HCT116 (cell line): Measurements from ENCODE around the gene TMCC1. TPM values are rescaled to one million over a fixed set of nuclear protein-coding genes. Genes with fewer than 3 reads are reported as not detected.

Experiments
- ATAC-seq: fragments of 200-7000 bp; cut with Tn5 transposase; 2 replicates; pipeline ENCODE4 v1.9.1; 2020; ENCODE audit warnings: mild to moderate bottlenecking, moderate library complexity
- BruUV-seq: library from RNA; stranded (reverse); fragments of 400-500 nt; replicated peaks from 2 replicates; lab custom pipeline; 2021; lab: Mats Ljungman, UMichigan
- CTCF ChIA-PET: fragments of 300-600 bp; sonication (Branson Sonifier 250); formaldehyde crosslinking; loops from one replicate; lab custom pipeline; 2021; ENCODE audit warnings: antibody characterized with exemption; lab: Charles Lee
- POLR2A ChIA-PET: fragments of 300-600, 350-600 bp; sonication (Branson Sonifier 250); formaldehyde crosslinking; loops from one replicate; lab custom pipeline; 2021; ENCODE audit warnings: antibody characterized with exemption; lab: Charles Lee
- RAD21 ChIA-PET, 2 experiments: fragments of 300-600 bp; sonication (Branson Sonifier 250); formaldehyde crosslinking; loops; one replicate each; lab custom pipeline; 2023; ENCODE audit warnings: low total read pairs in 2 of 2; ENCODE audit not compliant: uncharacterized antibody in 2 of 2, unreplicated experiment in 2 of 2, low non-redundant PET in 1 of 2; lab: Charles Lee
- DNase-seq: peaks from one replicate; pipeline ENCODE4 v3.0.0-alpha.2; 2010; ENCODE audit warnings: low read depth, low spot score
- H2AFZ ChIP-seq: fragments of 200-600 bp; shearing (Covaris generic), sonication (generic); 2 replicates; pipeline ENCODE4 v1.6.1; 2017; ENCODE audit warnings: low read depth, mixed run types, mixed read lengths, antibody characterized with exemption, low read length; ENCODE audit not compliant: poor library complexity, severe bottlenecking
- H3K27ac ChIP-seq: 2 replicates; pipeline ENCODE4 v1.5.1; 2012; ENCODE audit warnings: low read depth, low read length
- H3K27me3 ChIP-seq: fragments of 200-600 bp; sonication (generic); 2 replicates; pipeline ENCODE4 v1.6.1; 2016; ENCODE audit warnings: mixed run types, low read length, mixed read lengths; ENCODE audit not compliant: insufficient read depth
- H3K36me3 ChIP-seq, 2 experiments: fragments of 200-500 bp in 1 of 2; fragments of 200-600 bp in 1 of 2; sonication (Bioruptor generic) in 1 of 2; sonication (generic) in 1 of 2; 2 replicates each; pipeline versions ENCODE4 v1.5.1 to v1.6.1; 2014 to 2016; ENCODE audit warnings: low read length in 2 of 2, inconsistent platforms in 1 of 2, mixed read lengths in 1 of 2, mixed run types in 1 of 2; ENCODE audit not compliant: insufficient read depth in 2 of 2, control insufficient read depth in 1 of 2
- H3K4me1 ChIP-seq, 2 experiments: fragments of 200-600 bp in 1 of 2; sonication (generic) in 1 of 2; 2 replicates each; pipeline versions ENCODE4 v1.5.1 to v1.6.1; 2012 to 2017; ENCODE audit warnings: low read length in 2 of 2, inconsistent platforms in 1 of 2, mild to moderate bottlenecking in 1 of 2, mixed read lengths in 1 of 2, mixed run types in 1 of 2, moderate library complexity in 1 of 2; ENCODE audit not compliant: insufficient read depth in 2 of 2, control insufficient read depth in 1 of 2
- H3K4me2 ChIP-seq: fragments of 200-600 bp; sonication (generic); 2 replicates; pipeline ENCODE4 v1.6.1; 2017; ENCODE audit warnings: mixed run types, low read length, mixed read lengths
- H3K4me3 ChIP-seq, 2 experiments: fragments of 200-600 bp in 1 of 2; sonication (generic) in 1 of 2; replicated peaks in 1 of 2; 2 replicates each; pipeline ENCODE4 v1.5.1; 2011 to 2016; ENCODE audit warnings: low read length in 2 of 2, control low read depth in 1 of 2, low read depth in 1 of 2, mild to moderate bottlenecking in 1 of 2, mixed read lengths in 1 of 2, mixed run types in 1 of 2
- H3K79me2 ChIP-seq: fragments of 200-600 bp; sonication (generic); 2 replicates; pipeline ENCODE4 v1.6.1; 2017; ENCODE audit warnings: mild to moderate bottlenecking, mixed run types, low read length, moderate library complexity, mixed read lengths; ENCODE audit not compliant: insufficient read depth
- H3K9ac ChIP-seq: fragments of 200-600 bp; sonication (generic); 2 replicates; pipeline ENCODE4 v1.6.1; 2016; ENCODE audit warnings: low read length, mixed read lengths
- H3K9me2 ChIP-seq: fragments of 200-600 bp; sonication (generic), shearing (Covaris generic); 2 replicates; pipeline ENCODE4 v1.6.1; 2017; ENCODE audit warnings: mixed run types, mild to moderate bottlenecking, moderate library complexity; ENCODE audit not compliant: insufficient read depth
- H3K9me3 ChIP-seq, 2 experiments: fragments of 200-500 bp in 1 of 2; fragments of 200-600 bp in 1 of 2; sonication (Bioruptor generic) in 1 of 2; sonication (generic) in 1 of 2; 2 replicates each; pipeline ENCODE4 v1.6.1; 2014 to 2017; ENCODE audit warnings: low read length in 2 of 2, mixed read lengths in 2 of 2, inconsistent platforms in 1 of 2, low read depth in 1 of 2, mild to moderate bottlenecking in 1 of 2, mixed run types in 1 of 2, moderate library complexity in 1 of 2; ENCODE audit not compliant: control insufficient read depth in 1 of 2, insufficient read depth in 1 of 2
- H4K20me1 ChIP-seq: fragments of 200-600 bp; sonication (generic), shearing (Covaris generic); 2 replicates; pipeline ENCODE4 v1.6.1; 2017; ENCODE audit warnings: mixed run types, mild to moderate bottlenecking, moderate library complexity; ENCODE audit not compliant: insufficient read depth
- ATF3 ChIP-seq: IDR thresholded peaks from 2 replicates; pipeline ENCODE4 v1.6.1; 2012
- CTCF ChIP-seq, 3 experiments: fragments of 200-600 bp in 1 of 3; sonication (generic) in 1 of 3; IDR thresholded peaks in 2 of 3; conservative IDR thresholded peaks in 1 of 3; 2 replicates each; pipeline ENCODE4 v1.5.1; 2012 to 2017; ENCODE audit warnings: low read depth in 2 of 3, low read length in 2 of 3, antibody characterized with exemption in 1 of 3, borderline replicate concordance in 1 of 3, control low read depth in 1 of 3, mild to moderate bottlenecking in 1 of 3, mixed read lengths in 1 of 3, mixed run types in 1 of 3, moderate library complexity in 1 of 3; ENCODE audit not compliant: insufficient read depth in 1 of 3
- EGR1 ChIP-seq: IDR thresholded peaks from 2 replicates; pipeline ENCODE4 v1.6.1; 2012; ENCODE audit warnings: low read depth
- FOSL1 ChIP-seq: IDR thresholded peaks from 2 replicates; pipeline ENCODE4 v1.6.1; 2012; ENCODE audit warnings: low read depth
- JUND ChIP-seq: IDR thresholded peaks from 2 replicates; pipeline ENCODE4 v1.6.1; 2012
- MAX ChIP-seq: IDR thresholded peaks from 2 replicates; pipeline ENCODE4 v1.6.1; 2012
- REST ChIP-seq: IDR thresholded peaks from 2 replicates; pipeline ENCODE4 v1.6.1; 2012; ENCODE audit warnings: low read depth
- ZNF274 ChIP-seq: fragments of 200-500 bp; sonication (Bioruptor generic); IDR thresholded peaks from 2 replicates; pipeline ENCODE4 v1.6.1; 2014; ENCODE audit warnings: mild to moderate bottlenecking, low read depth, low read length, inconsistent platforms
- intact Hi-C: fragments of 100-400 bp; cut with micrococcal nuclease; formaldehyde crosslinking; loops from 2 replicates; pipeline ENCODE4 v1.10.0; 2022
- total RNA-seq: library from RNA; stranded (reverse); gene quantifications from one replicate; pipeline ENCODE4 v1.2.1, GENCODE V29; 2021; ENCODE audit not compliant: unreplicated experiment

Gene TMCC1
- total RNA-seq, 1 experiment from 2014 or later = 32.5 TPM

GRCh38 chr3:129609591-129610182 is 283.8 kb downstream of the TMCC1 start:
- Histone ChIP-seq H3K27me3 (no peaks in the 10 kb centered on the region), H3K9ac (no peak overlapping the region), H3K4me2 (no peak overlapping the region), H2AFZ (no peak overlapping the region), H3K4me3 (no peak overlapping the region), H3K9me2 (no peaks in the 10 kb centered on the region), H3K9me3 (no peaks in the 10 kb centered on the region), H4K20me1 (no peaks in the 10 kb centered on the region), H3K27ac (no peak overlapping the region), H3K4me1 (peaks cover 5 to 48% of the 10 kb centered on the region in 2 experiments; a peak in 3 of 4 replicates), H3K36me3 (no peaks in the 10 kb centered on the region), H3K79me2 (peaks cover 9% of the 10 kb centered on the region; the same call in 1 of the 2 replicates)
- intact Hi-C loops = loop anchor here (5.0 kb wide), 1 partner anchor 117 kb away; no protein-coding TSS in a partner anchor
- TF ChIP-seq JUND (no peak), ATF3 (no peak), ZNF274 (no peak), REST (no peak), MAX (no peak), FOSL1 (no peak), EGR1 (no peak), CTCF (IDR thresholded peaks at IDR 0.05 in 2 of 3, conservative IDR thresholded peaks at IDR 0.05 in 1 of 3; ENCODE audit: borderline replicate concordance in 1 of 3, insufficient read depth in 1 of 3, low read depth in 2 of 3, low read length in 2 of 3) (no peak)
- CTCF ChIA-PET = no interaction called here
- ATAC-seq (no peak), DNase-seq (no peak)
- POLR2A ChIA-PET = no interaction called here
- no TSS peak for BruUV-seq
- RAD21 ChIA-PET = no interaction called here
